Measurements from ENCODE around the gene GNAI3. TPM values are rescaled to one million over a fixed set of nuclear protein-coding genes. Genes with fewer than 3 reads are reported as not detected.

Gene GNAI3
- total RNA-seq, 1 donor from 2014 or later = 4.9 TPM

DNA sequence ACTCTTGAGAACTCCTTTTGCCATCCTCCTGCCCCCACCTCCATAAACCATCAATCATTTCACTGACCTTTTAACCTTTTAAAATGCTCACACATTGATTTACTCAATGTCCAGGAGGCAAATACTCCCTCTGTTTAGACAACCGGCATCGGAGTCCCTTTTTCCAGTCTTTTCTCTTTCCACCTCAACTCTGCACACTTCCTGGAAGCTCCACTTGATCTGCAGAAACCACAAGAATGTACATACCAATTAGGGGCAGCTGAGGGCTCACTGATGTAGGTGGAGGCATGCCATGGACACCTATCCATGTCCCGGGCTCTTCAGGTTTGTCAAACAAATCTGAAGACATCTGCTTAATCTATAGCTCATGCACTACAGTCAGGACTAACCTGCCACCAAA, 33.6 kb upstream of the GNAI3 start:
- Histone ChIP-seq H3K36me3 (no peaks in the 10 kb centered on the region), H3K27ac (no peak overlapping the region), H3K9me3 (no peaks in the 10 kb centered on the region), H3K27me3 (no peaks in the 10 kb centered on the region), H3K4me3 (no peak overlapping the region), H3K4me1 (peaks cover 8% of the 10 kb centered on the region)
- intact Hi-C loops (cut with DNase I) = no loop called here
- DNase-seq (ENCODE audit: extremely low spot score in 2 of 2) = no peak
- TF ChIP-seq, protein P1, sequence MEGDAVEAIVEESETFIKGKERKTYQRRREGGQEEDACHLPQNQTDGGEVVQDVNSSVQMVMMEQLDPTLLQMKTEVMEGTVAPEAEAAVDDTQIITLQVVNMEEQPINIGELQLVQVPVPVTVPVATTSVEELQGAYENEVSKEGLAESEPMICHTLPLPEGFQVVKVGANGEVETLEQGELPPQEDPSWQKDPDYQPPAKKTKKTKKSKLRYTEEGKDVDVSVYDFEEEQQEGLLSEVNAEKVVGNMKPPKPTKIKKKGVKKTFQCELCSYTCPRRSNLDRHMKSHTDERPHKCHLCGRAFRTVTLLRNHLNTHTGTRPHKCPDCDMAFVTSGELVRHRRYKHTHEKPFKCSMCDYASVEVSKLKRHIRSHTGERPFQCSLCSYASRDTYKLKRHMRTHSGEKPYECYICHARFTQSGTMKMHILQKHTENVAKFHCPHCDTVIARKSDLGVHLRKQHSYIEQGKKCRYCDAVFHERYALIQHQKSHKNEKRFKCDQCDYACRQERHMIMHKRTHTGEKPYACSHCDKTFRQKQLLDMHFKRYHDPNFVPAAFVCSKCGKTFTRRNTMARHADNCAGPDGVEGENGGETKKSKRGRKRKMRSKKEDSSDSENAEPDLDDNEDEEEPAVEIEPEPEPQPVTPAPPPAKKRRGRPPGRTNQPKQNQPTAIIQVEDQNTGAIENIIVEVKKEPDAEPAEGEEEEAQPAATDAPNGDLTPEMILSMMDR (IDR thresholded peaks at IDR 0.05) = no peak
- TF ChIP-seq POLR2A (IDR thresholded peaks at IDR 0.05) (no peak), POLR2AphosphoS5 (IDR thresholded peaks at IDR 0.05; ENCODE audit: insufficient read depth in 1 of 2, low read depth in 1 of 2) (no peak)

DNA sequence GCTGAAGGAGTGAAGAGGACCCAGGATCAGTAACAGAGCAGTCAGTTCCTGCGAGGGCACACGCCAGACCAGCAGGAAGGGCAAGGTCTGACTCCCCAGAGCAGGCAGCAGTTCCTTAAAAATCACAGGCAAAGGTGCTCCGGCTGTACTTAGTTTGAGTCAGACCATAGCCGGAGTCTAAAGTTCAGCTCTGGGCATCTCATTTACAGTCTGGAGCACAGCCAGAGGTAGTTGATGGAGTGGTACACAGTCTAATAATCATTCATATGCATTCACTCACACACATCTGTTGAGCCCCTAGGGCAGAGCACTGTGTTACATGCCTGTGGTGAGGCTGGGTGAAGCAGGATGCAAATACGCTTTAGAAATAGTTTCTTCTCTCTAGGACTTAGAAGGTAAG, 31.5 kb upstream of the GNAI3 start:
- no peaks in the 10 kb centered on the region for H3K4me1 ChIP-seq
- H3K27ac ChIP-seq = no peak overlapping the region
- no peak for DNase-seq (ENCODE audit: extremely low spot score in 2 of 2)
- no peaks in the 10 kb centered on the region for H3K9me3 ChIP-seq
- intact Hi-C loops (cut with DNase I) = no loop called here
- no peaks in the 10 kb centered on the region for H3K36me3 ChIP-seq
- H3K27me3 ChIP-seq = no peaks in the 10 kb centered on the region
- no peak overlapping the region for H3K4me3 ChIP-seq
- TF ChIP-seq, protein P1 (IDR thresholded peaks at IDR 0.05) = no peak

DNA sequence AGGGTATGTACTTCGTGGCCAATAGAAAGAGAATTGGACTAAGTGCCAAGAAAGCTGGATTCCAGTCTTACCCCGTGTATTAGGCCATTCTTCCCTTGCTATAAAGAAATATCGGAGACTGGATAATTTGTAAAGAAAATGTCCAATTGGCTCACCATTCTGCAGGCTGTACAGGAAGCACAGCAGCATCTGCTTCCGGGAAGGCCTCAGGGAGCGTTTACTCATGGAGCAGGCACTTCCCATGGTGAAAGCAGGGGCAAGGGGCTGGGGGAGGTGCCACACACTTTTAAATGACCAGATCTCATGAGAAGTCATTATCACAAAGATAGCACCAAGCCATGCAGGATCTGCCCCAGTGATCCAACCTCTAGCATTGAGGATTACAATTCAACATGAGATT, 31.1 kb upstream of the GNAI3 start:
- H3K27ac ChIP-seq = no peak overlapping the region
- no peak for DNase-seq (ENCODE audit: extremely low spot score in 2 of 2)
- no peaks in the 10 kb centered on the region for H3K27me3 ChIP-seq
- H3K4me1 ChIP-seq = no peaks in the 10 kb centered on the region
- intact Hi-C loops (cut with DNase I) = no loop called here
- no peak overlapping the region for H3K4me3 ChIP-seq
- no peaks in the 10 kb centered on the region for H3K9me3 ChIP-seq
- H3K36me3 ChIP-seq = no peaks in the 10 kb centered on the region
- TF ChIP-seq, protein P1 (IDR thresholded peaks at IDR 0.05) = no peak
- TF ChIP-seq POLR2A (IDR thresholded peaks at IDR 0.05) (no peak), POLR2AphosphoS5 (IDR thresholded peaks at IDR 0.05; ENCODE audit: insufficient read depth in 1 of 2, low read depth in 1 of 2) (no peak)

DNA sequence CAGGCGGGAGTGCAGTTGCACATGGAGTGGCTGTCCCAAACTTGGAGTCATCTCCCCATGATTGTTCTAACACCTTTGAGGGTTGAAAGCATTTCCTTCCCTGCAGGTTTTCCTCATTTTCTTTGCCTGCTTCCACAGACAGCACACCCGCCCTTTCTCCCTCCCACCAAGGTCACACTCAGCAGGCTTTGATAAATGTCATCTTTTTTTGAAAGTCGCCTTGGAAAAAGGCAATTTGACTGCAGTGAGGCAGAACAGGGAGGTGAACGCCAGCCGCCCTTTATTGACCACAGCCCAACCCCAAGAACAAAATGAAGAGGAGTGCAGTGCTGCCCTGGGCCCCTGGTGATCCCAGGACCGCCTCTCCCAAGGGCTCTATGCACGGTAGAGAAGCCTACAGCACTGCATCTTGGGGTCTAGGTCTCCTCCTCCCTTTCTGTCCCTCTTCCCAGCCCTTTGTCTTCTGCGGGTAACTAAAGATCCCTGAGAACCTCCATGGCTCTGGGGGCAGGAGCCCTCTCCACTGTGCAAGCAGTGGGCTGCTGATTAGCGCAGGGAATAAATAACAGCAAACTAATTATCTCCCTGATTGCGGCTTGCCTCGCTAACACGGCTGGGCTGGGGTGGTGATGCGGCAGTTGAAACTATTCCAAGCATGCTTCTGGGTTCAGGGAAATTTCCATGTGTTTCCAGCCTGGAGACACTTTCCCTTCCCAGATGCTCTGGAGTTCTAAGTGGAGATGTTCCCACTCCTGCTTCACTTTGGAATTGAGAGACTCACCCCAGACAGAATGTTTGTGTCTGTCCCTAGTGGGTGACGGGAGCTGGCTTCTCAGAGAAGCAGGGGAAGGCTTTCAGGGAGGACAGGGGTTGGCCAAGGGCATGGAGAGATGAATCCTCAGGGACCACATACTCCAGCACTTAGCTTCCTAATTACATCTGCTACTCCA, 27.1 kb upstream of the GNAI3 start:
- Histone ChIP-seq H3K27me3 (no peaks in the 10 kb centered on the region), H3K27ac (no peak overlapping the region), H3K9me3 (no peaks in the 10 kb centered on the region), H3K36me3 (no peaks in the 10 kb centered on the region), H3K4me1 (no peaks in the 10 kb centered on the region), H3K4me3 (no peak overlapping the region)
- TF ChIP-seq POLR2A (IDR thresholded peaks at IDR 0.05) (no peak), POLR2AphosphoS5 (IDR thresholded peaks at IDR 0.05; ENCODE audit: insufficient read depth in 1 of 2, low read depth in 1 of 2) (no peak)
- TF ChIP-seq, protein P1 (IDR thresholded peaks at IDR 0.05) = no peak
- intact Hi-C loops (cut with DNase I) = no loop called here
- DNase-seq (ENCODE audit: extremely low spot score in 2 of 2) = no peak

DNA sequence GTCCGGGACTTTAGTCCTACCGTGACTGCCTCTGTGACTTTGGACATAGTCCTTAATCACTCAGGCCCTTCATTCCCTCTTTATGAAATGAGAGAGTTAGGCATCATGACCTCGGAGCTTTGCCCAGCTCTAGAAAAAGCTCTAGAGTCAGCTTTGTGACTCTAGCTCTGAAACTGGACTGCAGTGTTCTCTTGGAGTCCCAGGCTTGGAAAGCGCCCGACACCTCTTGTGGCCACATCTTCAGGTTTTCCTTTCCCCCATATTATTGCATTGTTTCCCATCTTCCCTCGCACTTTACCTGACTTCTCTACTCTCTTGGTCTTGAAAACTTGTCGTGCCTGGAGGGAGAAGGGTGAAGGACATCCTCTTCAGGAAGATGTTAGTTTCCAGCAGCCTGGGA, 26.4 kb upstream of the GNAI3 start:
- no peak for DNase-seq (ENCODE audit: extremely low spot score in 2 of 2)
- no peaks in the 10 kb centered on the region for H3K27me3 ChIP-seq
- H3K4me3 ChIP-seq = no peak overlapping the region
- TF ChIP-seq, protein P1 (IDR thresholded peaks at IDR 0.05) = no peak
- no peak for TF ChIP-seq POLR2A (IDR thresholded peaks at IDR 0.05)
- TF ChIP-seq POLR2AphosphoS5 (IDR thresholded peaks at IDR 0.05; ENCODE audit: insufficient read depth in 1 of 2, low read depth in 1 of 2) = no peak
- no peaks in the 10 kb centered on the region for H3K36me3 ChIP-seq
- H3K4me1 ChIP-seq = no peaks in the 10 kb centered on the region
- no peak overlapping the region for H3K27ac ChIP-seq
- H3K9me3 ChIP-seq = no peaks in the 10 kb centered on the region
- intact Hi-C loops (cut with DNase I) = no loop called here

Measured in vagina (tissue), 2 donors.